ENCODE measurements around the gene DPYD.
A peak's percentile ranks its signal among the peaks of the same experiment; 100 is the strongest.
"Not testable (repeated sequence)": the region's sequence is repeated elsewhere in the genome, so short reads cannot be mapped to it uniquely, and the experiment has no call there.

Gene DPYD

DNA sequence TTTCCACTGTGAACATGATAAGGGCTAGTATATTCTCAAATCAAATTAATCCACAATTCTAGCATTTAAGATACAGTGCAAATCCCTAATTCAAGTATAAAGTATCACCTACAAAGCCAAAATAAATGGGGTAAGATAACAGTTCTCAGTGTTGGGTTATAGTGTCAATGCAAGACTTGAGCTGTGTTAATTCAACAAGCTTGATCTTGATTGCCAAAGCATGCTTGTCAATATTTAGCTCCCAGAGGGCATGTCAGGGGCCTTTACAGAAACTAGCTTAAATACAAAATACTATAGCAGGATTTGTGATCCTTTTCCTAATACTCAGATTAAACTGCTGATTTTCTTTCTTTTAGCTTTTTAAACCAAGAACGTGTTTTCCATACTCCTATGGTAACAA, 658.0 kb downstream of the DPYD start:
- no peak for DNase-seq

GRCh38 chr1:97258597-97258996, 662.2 kb downstream of the DPYD start:
- no peak for DNase-seq

- DNase-seq: no peak
Measured at GRCh38 chr1:97254731-97255463, 665.9 kb downstream of the DPYD start.

GRCh38 chr1:97252925-97253324, 667.9 kb downstream of the DPYD start:
- DNase-seq: no peak

DNA sequence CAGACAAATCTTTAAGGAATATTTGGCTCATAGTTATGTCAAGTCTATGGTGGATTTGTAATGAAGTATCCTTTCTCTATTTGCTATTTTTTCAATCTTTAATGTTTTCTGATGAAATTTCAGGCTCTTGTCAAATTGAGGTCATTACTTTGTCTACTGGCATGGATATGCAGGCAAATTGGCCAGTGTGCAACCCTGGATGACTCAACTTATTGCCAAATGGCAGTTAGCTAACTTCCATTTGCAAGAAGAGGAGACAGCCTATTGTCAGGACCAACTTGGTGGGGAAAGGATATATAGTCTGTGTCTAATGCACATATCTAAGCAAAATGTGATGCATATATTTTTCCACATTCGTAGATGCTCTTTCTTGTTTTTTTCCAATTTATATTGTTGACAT, 668.8 kb downstream of the DPYD start:
- no peak for DNase-seq

DNA sequence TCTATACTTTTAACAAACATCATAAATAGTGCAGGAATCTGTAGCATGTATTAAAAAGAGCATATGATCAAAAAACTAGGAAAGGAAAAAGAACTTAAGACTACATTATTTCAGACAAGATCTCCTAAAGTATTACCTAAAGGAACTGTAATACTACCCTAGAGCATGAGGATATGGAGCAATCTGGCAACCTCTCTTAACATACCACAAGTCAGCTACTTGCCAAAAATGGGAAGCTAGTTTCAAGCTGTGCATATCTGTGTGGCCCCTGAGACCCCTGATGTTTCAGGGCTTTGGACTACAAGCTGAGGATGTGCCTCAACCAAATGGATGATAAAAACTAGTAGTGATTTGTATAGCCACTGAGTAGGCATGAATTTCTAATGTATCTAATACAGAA, 673.6 kb downstream of the DPYD start:
- DNase-seq: no peak

- no peak for DNase-seq
Measured at GRCh38 chr1:97245682-97246081, 675.2 kb downstream of the DPYD start.

DNA sequence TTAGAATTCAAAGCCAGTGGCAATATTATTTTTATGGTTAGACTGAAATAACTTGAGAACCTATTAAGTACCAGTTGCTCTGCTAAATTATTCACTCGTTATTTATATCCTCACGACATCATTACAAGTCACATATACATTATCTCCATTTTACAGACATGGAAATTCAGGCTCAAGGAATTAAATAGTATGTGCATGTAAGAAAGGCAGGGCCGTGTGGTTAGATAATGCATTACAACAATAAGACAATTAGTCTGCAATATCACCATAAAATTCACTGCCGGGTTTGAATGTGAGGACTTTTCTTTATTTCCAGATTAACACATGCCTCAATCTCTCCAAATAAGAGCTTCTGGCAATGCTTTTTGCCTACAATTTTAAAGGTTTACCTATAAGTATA, 675.8 kb downstream of the DPYD start:
- DNase-seq: no peak

DNA sequence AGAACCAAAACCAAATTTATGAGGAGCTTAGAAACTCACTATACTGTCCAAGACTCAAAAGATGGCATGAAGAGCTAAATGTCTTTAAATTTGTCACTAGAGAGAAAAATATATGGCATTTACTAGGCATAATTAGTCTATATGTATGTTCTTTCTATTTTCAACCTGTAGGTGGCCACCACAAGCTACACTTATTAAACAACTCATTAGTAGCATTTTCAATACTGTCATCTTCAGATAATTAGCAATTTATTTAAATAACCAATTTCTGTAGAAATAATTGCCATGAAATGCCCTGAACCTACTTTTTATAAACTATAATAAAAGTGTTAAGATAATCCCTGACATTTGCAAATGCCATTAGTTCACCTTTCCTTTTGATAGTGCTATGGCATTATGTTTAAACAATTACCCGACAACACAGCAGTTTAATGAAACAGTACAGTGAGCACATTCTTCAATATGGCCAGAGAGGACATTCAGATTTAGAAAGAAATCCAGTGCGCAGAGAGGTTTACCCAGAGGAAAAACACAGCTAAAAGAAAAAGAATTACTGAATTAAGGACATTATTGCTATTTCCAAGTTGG, 676.8 kb downstream of the DPYD start:
- DNase-seq: peak in 1 of 2 experiments; percentile 24

DNA sequence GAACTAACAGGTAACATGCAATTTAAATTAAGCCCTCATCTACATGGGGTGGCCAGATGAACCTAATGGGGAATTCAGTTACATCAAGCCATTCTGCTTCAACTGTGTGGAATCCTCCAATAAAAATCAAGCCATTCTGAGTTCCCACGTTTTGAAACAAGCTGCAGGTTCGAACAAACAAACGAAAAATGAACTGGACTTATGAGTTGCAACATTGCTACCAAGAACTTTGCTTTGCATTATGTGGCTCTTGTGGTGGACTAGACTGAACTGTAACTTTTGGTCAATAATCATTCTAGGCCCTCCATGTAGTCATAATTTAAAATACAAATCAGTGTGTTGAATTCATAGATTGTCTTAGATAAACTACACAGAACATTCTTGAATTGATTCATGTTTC, 682.0 kb downstream of the DPYD start:
- DNase-seq: no peak

DNA sequence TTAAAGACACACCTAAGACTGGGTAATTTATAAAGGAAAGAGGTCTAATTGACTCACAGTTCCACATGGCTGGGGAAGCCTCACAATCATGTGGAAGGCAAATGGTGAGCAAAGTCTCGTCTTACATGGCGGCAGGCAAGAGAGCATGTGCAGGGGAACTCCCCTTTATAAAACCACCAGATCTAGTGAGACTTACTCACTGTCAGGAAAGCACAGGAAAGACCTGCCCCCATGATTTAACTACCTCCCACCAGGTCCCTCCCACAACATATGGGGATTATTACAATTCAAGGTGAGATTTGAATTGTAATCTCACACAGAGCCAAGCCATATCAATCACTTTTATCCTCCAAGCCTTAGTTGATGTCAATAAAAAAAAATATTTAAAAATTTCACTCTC, 689.5 kb downstream of the DPYD start:
- not testable (repeated sequence) for DNase-seq

DNA sequence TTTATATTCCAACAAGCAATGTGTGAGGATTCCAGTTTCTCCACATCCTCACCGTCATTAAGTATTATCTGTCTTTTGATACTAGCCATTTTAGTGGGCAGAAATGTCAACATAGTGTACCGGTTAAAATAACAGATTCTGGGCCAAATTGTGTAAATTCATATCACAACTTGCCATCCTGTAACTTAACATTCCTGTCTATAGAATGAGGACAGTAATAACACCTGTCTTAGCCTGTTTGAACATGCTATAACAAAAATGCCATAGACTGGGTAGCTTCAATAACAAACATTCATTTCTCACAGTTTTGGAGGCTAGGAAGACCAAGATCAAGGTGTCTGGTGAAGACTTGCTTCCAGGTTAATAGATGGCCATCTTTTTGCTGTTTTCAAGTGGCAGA, 708.2 kb downstream of the DPYD start:
- DNase-seq: no peak

- DNase-seq: no peak
Measured at GRCh38 chr1:97210307-97210706, 710.5 kb downstream of the DPYD start.

DNA sequence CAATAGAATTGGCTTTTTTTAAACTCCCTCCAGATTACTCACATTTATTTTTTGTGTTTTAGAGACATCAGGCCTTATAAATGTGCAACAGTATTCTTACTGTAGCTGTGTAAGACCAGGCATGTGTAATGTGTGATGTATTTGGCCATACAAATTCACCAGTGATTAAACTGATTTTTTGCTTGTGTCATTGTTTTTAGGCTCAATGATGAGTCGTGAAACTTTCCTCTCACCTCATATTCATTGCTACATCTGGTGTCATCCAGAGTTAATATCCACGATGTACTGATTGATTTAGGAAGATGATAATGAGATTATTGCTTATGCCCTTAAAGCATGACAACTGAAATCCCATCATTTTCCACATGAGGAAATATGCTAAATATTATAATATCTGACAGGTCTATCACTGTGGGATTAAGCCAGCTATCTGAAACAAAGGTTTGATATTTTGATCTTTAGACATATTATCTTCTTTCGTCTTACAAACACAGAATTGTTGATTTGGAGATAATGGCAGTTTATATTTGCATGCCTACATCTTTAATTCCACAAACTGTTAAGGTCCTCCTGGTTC, 711.4 kb downstream of the DPYD start:
- DNase-seq: no peak

GRCh38 chr1:97207868-97208267, 713.0 kb downstream of the DPYD start:
- no peak for DNase-seq

DNA sequence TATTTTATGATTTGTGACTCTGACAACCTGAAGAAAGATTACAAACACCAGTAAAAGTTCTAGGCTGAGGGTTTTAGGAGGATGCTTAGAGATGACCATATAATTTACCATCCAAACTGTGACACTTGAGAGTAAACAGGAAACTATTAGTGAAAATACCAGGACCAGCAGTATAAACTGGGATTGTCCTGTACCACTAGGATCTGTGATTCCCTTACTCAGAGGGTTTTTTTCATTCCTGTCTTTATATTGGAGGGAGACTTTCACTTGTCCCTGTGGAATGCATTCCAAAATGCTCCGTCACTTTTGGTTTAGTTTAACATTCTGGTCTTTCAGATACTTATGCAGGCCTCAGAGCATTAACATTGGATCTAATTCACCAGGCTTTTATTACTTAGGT, 716.4 kb downstream of the DPYD start:
- DNase-seq: no peak

GRCh38 chr1:97202481-97203380, 718.1 kb downstream of the DPYD start:
- DNase-seq: no peak

GRCh38 chr1:97201641-97202040, 719.2 kb downstream of the DPYD start:
- no peak for DNase-seq

DNA sequence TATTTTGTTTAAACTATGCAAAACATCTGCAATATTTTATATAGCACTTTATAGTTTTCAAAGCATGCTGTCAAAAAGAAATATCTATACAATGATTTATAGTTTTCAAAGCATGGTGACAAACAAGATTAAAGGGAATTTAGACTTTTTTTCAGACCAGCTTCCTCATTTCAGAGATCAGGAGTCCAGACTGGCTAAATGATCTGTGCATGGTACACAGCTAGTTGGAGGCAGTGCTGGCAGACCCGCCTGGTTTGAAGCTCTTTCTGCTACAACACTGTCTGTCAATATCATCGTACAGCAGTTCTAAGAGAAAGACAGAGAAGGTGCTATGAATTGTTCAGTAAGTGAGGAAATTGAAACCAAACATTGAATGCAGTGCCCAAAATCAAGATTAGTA, 720.2 kb downstream of the DPYD start:
- DNase-seq: no peak

- DNase-seq: no peak
Measured at GRCh38 chr1:97196825-97197516, 723.9 kb downstream of the DPYD start.

DNA sequence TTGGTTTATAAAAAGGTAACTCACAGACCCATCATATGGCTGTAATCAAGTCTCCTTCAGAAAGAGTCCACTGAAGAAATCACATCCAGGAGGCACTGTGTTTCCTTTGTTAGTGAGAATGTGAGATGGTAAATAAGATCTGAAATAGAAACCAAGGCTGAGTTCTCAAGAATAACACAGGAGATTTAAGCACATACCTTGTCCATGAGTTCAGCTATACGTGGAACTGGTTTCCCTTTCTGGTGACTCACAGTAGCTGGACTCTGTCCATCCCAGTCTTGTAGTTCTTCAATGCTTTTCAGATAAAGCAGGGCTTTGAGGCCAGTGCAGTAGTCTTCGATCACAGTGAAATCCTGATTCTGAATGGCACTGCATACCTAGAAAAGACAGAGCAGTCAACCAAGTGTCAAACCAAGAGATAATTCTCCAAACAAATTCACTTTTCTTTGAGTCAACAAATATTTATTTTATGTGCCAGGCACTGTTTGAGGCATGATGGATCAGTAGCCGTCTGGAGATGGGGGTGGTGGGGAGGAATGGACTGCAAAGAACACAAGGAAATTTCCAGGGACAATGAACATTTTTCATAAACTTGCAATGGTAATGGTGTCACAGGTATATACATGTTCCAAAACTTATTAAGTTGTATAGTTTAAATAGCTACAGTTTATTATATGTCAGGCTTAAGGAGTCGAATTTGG, 727.8 kb downstream of the DPYD start:
- no peak for DNase-seq

DNA sequence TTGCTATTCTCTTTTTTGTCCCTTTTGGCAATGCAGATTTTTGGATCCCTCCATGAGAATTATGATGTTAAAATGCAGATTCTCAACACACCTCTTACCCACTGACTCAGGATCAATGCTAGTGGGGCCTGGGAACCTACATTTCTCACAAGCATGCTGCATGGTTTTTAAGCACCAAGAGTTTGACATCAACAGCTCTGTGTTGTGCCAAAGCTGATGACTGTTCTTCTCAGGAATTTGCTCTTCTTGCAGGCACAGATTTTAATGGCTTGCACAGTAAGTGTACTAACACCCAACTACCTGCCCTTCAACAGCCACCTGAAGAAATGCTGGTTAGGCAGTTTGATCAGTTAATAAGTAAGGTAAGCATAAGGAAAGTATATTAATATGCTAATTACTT, 730.5 kb downstream of the DPYD start:
- no peak for DNase-seq
